22Rv1 (cell line): ENCODE results near the gene TMEM63B.

Source experiments
- CTCF ChIP-seq: fragments of 450-650 bp; IDR thresholded peaks from 2 replicates; pipeline ENCODE4 v1.5.1; 2017; ENCODE audit warnings: mild to moderate bottlenecking
- ZFX ChIP-seq: fragments of 450-650 bp; IDR thresholded peaks from 2 replicates; pipeline ENCODE4 v1.6.1; 2017; ENCODE audit warnings: antibody characterized with exemption, borderline replicate concordance

- TF ChIP-seq CTCF = no peak
- TF ChIP-seq ZFX = no peak
These were observed 61.5 kb downstream of the TMEM63B start for GRCh38 chr6:44188819-44189218.
